ENCODE measurements around the gene L1CAM. TPM values are rescaled to one million over a fixed set of nuclear protein-coding genes. Genes with fewer than 3 reads are reported as not detected.

The L1CAM gene
- total RNA-seq, 1 donor from 2014 or later = 16.6 TPM

DNA sequence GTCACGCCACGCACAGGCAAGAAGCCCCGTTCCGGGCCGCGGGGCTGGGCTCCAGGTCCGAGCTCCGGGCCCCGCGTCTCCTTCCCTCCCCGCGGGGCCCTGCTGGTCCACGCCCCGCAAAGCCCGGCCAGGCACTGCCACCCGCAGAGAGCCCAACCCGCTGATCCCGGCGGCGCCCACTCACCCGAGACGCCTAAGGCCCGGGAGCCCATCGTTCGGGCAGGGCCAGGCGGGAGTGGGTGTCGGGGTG lies 56.5 kb downstream of the L1CAM start:
- TF ChIP-seq, protein P1, sequence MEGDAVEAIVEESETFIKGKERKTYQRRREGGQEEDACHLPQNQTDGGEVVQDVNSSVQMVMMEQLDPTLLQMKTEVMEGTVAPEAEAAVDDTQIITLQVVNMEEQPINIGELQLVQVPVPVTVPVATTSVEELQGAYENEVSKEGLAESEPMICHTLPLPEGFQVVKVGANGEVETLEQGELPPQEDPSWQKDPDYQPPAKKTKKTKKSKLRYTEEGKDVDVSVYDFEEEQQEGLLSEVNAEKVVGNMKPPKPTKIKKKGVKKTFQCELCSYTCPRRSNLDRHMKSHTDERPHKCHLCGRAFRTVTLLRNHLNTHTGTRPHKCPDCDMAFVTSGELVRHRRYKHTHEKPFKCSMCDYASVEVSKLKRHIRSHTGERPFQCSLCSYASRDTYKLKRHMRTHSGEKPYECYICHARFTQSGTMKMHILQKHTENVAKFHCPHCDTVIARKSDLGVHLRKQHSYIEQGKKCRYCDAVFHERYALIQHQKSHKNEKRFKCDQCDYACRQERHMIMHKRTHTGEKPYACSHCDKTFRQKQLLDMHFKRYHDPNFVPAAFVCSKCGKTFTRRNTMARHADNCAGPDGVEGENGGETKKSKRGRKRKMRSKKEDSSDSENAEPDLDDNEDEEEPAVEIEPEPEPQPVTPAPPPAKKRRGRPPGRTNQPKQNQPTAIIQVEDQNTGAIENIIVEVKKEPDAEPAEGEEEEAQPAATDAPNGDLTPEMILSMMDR (IDR thresholded peaks at IDR 0.05) = no peak
- Mint-ChIP-seq H3K4me3 (ENCODE audit: unreplicated experiment) (peak overlapping the region; percentile 71), H3K9me3 (ENCODE audit: unreplicated experiment) (peaks cover 11% of the 10 kb centered on the region), H3K27ac (ENCODE audit: unreplicated experiment) (no peak overlapping the region), H3K4me1 (ENCODE audit: unreplicated experiment) (peaks cover 7% of the 10 kb centered on the region), H3K27me3 (ENCODE audit: unreplicated experiment) (no peaks in the 10 kb centered on the region), H3K36me3 (ENCODE audit: unreplicated experiment) (no peaks in the 10 kb centered on the region)
- DNase-seq (ENCODE audit: extremely low spot score, unreplicated experiment) = peak; percentile 84

DNA sequence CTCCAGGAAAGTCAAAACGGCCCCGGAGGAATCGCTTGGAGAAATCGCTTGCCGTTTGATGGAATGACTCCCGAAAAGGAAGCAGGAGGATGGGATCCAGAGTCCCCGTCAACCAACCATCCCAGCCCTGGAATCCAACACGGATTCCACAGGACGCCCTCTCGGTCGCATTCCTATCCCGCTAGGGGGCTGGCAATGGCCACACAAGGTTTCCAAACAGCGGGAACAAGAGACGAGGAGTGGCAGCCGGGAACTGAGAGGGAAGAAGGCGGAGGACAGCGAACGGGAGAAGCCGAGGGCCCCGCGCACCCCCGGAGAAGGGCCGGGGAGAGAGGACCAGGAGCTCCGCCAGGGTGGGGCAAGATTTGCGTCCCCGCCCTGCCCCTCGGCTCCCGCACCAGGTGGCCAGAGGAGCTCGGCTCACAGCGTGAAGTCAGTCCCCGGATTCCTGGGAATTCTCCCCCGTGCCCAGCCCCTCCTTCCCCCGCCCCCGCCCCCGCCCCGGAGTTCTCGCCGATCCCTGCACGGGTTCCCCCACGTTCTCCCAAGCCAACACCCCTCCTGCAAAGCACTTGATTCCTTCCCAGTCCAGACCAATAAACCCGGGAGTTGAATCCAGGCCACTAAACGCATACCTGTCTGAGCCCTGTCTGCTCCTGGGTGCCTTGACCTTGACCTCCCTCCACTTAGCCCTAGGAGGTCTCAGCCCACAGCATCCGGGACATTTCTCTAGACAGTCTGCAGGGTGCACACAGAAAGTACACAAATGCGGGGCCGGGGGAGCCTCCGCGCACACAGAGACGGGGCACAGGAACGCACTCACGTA lies 57.0 kb downstream of the L1CAM start:
- peak overlapping the region; percentile 71 for H3K4me3 Mint-ChIP-seq (ENCODE audit: unreplicated experiment)
- DNase-seq (ENCODE audit: extremely low spot score, unreplicated experiment) = peak; percentile 84

DNA sequence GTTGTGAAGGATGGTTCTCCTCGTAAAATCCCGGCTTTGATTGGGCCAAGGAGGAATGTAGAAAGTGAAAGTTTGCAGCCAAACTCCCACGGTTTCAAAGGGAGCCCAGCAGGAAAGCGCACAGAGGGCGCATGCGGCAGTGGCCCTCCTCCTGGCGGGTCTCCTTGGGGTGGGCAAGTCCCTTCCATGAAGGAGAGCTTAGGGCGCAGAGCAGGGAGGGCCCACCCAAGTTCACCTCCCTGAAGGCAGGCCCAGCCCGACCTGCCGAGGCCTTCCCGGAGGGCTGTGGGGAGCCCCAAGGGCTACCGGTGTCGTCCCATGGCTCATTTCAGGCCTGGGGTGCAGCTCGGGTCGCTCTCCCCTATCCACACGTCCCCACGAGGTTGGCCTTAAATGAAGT lies 57.7 kb downstream of the L1CAM start:
- peaks cover 7% of the 10 kb centered on the region for H3K4me1 Mint-ChIP-seq (ENCODE audit: unreplicated experiment)
- DNase-seq (ENCODE audit: extremely low spot score, unreplicated experiment) = no peak
- H3K4me3 Mint-ChIP-seq (ENCODE audit: unreplicated experiment) = peak overlapping the region; percentile 71
- peak overlapping the region; percentile 34 for H3K27ac Mint-ChIP-seq (ENCODE audit: unreplicated experiment)
- H3K27me3 Mint-ChIP-seq (ENCODE audit: unreplicated experiment) = no peaks in the 10 kb centered on the region
- H3K36me3 Mint-ChIP-seq (ENCODE audit: unreplicated experiment) = no peaks in the 10 kb centered on the region
- H3K9me3 Mint-ChIP-seq (ENCODE audit: unreplicated experiment) = peaks cover 11% of the 10 kb centered on the region
- TF ChIP-seq, protein P1 (IDR thresholded peaks at IDR 0.05) = no peak

More for the DNA sequence above, 57.0 kb downstream of the L1CAM start:
- no peaks in the 10 kb centered on the region for H3K27me3 Mint-ChIP-seq (ENCODE audit: unreplicated experiment)
- H3K36me3 Mint-ChIP-seq (ENCODE audit: unreplicated experiment) = no peaks in the 10 kb centered on the region
- peaks cover 11% of the 10 kb centered on the region for H3K9me3 Mint-ChIP-seq (ENCODE audit: unreplicated experiment)
- peak overlapping the region; percentile 59 for H3K27ac Mint-ChIP-seq (ENCODE audit: unreplicated experiment)
- TF ChIP-seq, protein P1 (IDR thresholded peaks at IDR 0.05) = no peak
- peaks cover 7% of the 10 kb centered on the region for H3K4me1 Mint-ChIP-seq (ENCODE audit: unreplicated experiment)

DNA sequence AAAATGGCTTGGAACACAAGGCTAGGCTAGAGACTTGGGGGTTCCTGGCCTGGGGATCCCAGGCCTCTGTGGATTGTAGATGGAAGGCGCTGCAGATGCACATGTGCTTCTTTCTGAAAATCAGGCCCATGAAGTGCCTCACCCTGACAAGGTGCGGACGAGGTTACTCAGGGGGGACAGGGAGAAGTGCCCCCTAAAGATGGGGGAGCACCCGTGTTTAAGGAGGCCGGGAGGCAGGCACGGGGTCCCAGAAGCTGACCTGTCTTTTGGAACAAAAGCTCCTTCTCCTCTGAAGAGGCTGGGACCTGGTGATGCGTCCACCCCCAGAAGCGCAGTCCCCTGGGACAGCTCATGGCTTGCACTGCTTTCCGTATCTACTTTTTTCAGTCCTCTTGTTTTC lies 58.1 kb downstream of the L1CAM start:
- H3K9me3 Mint-ChIP-seq (ENCODE audit: unreplicated experiment) = peaks cover 11% of the 10 kb centered on the region
- H3K4me3 Mint-ChIP-seq (ENCODE audit: unreplicated experiment) = no peak overlapping the region

DNA sequence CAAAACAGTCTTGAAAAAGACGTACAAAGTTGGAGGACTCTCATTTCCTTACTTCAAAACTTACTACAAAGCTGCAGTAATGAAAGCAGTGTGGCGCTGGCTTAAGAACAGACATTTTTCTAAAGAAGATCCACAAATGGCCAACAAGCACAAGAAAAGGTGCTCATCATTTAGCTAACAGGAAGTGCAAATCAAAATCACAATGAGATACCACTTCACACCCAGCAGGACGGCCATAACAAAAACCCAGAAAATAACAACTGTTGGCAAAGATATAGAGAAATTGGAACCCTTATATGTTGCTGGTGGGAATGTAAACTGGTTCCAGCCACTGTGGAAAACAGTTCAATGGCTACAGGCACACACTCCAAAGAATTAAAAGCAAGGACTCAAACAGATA lies 59.0 kb downstream of the L1CAM start:
- Mint-ChIP-seq H3K4me3 (ENCODE audit: unreplicated experiment) (no peak overlapping the region), H3K9me3 (ENCODE audit: unreplicated experiment) (peaks cover 11% of the 10 kb centered on the region), H3K36me3 (ENCODE audit: unreplicated experiment) (no peaks in the 10 kb centered on the region), H3K27ac (ENCODE audit: unreplicated experiment) (no peak overlapping the region), H3K4me1 (ENCODE audit: unreplicated experiment) (peaks cover 7% of the 10 kb centered on the region), H3K27me3 (ENCODE audit: unreplicated experiment) (no peaks in the 10 kb centered on the region)
- no peak for DNase-seq (ENCODE audit: extremely low spot score, unreplicated experiment)
- TF ChIP-seq, protein P1 (IDR thresholded peaks at IDR 0.05) = no peak

More for the DNA sequence above, 58.1 kb downstream of the L1CAM start:
- DNase-seq (ENCODE audit: extremely low spot score, unreplicated experiment) = no peak
- no peaks in the 10 kb centered on the region for H3K27me3 Mint-ChIP-seq (ENCODE audit: unreplicated experiment)
- H3K4me1 Mint-ChIP-seq (ENCODE audit: unreplicated experiment) = peaks cover 7% of the 10 kb centered on the region
- TF ChIP-seq, protein P1 (IDR thresholded peaks at IDR 0.05) = no peak
- peak overlapping the region; percentile 34 for H3K27ac Mint-ChIP-seq (ENCODE audit: unreplicated experiment)
- no peaks in the 10 kb centered on the region for H3K36me3 Mint-ChIP-seq (ENCODE audit: unreplicated experiment)

Data from osteocyte (in vitro differentiated cells).